HepG2 (cell line): ENCODE data around the gene ERFL. TPM values are rescaled to one million over a fixed set of nuclear protein-coding genes. Genes with fewer than 3 reads are reported as not detected.
A peak's percentile ranks its signal among the peaks of the same experiment; 100 is the strongest.

ENCODE experiments used
- ATF2 ChIP-seq: sonication (generic); formaldehyde crosslinking; IDR thresholded peaks from 2 replicates; pipeline ENCODE4 v1.4.0; 2020; ENCODE audit warnings: missing genetic modification reagents
- ATF3 ChIP-seq: sonication (generic); formaldehyde crosslinking; IDR thresholded peaks from 2 replicates; pipeline ENCODE4 v1.4.0; 2020; ENCODE audit warnings: missing genetic modification reagents
- CBX1 ChIP-seq: IDR thresholded peaks from one replicate; pipeline ENCODE4 v1.6.1; 2016; ENCODE audit warnings: antibody characterized with exemption, low read depth
- DPF2 ChIP-seq: sonication (generic); formaldehyde crosslinking; IDR thresholded peaks from 2 replicates; pipeline ENCODE4 v1.4.0; 2020; ENCODE audit warnings: mild to moderate bottlenecking, low read depth, missing genetic modification reagents, borderline replicate concordance
- IRF2 ChIP-seq: IDR thresholded peaks from 2 replicates; pipeline ENCODE4 v1.6.1; 2018; ENCODE audit warnings: missing genetic modification reagents, missing compliant biosample characterization
- KDM1A ChIP-seq: IDR thresholded peaks from 2 replicates; pipeline ENCODE4 v1.6.1; 2016; ENCODE audit warnings: missing compliant biosample characterization
- MAFK ChIP-seq, 2 experiments: IDR thresholded peaks in 1 of 2; conservative IDR thresholded peaks in 1 of 2; 2 replicates each; pipeline ENCODE4 v1.6.1; 2011; ENCODE audit warnings: improper control_type of control experiment in 2 of 2, low read length in 2 of 2
- MLLT10 ChIP-seq: sonication (generic); formaldehyde crosslinking; IDR thresholded peaks from 2 replicates; pipeline ENCODE4 v1.4.0; 2020; ENCODE audit warnings: missing genetic modification reagents
- MZF1 ChIP-seq: sonication (generic); formaldehyde crosslinking; IDR thresholded peaks from 2 replicates; pipeline ENCODE4 v1.8.1; 2023; ENCODE audit warnings: mild to moderate bottlenecking, missing genetic modification reagents, borderline replicate concordance
- PCBP1 ChIP-seq: fragments of 200-400 bp; formaldehyde crosslinking; IDR thresholded peaks from 2 replicates; pipeline ENCODE4 v1.6.1; 2017; ENCODE audit warnings: mild to moderate bottlenecking, low read depth, low read length, borderline replicate concordance
- PITX1 ChIP-seq: sonication (generic); formaldehyde crosslinking; IDR thresholded peaks from 2 replicates; pipeline ENCODE4 v1.5.1; 2020; ENCODE audit warnings: mild to moderate bottlenecking, missing genetic modification reagents
- RFXANK ChIP-seq: IDR thresholded peaks from 2 replicates; pipeline ENCODE4 v1.6.1; 2016
- RXRB ChIP-seq: IDR thresholded peaks from 2 replicates; pipeline ENCODE4 v1.6.1; 2016; ENCODE audit warnings: borderline replicate concordance, missing genetic modification reagents, missing compliant biosample characterization
- SP5 ChIP-seq: IDR thresholded peaks from 2 replicates; pipeline ENCODE4 v1.6.1; 2016; ENCODE audit warnings: low read depth, borderline replicate concordance
- TAF1 ChIP-seq: sonication (generic); formaldehyde crosslinking; IDR thresholded peaks from 2 replicates; pipeline ENCODE4 v1.4.0; 2020; ENCODE audit warnings: missing genetic modification reagents
- TARDBP ChIP-seq: sonication (generic); formaldehyde crosslinking; IDR thresholded peaks from 2 replicates; pipeline ENCODE4 v1.8.0; 2022; ENCODE audit warnings: mild to moderate bottlenecking, missing genetic modification reagents
- TRIM24 ChIP-seq: sonication (generic); formaldehyde crosslinking; IDR thresholded peaks from 2 replicates; pipeline ENCODE4 v1.8.0; 2022; ENCODE audit warnings: mild to moderate bottlenecking, missing genetic modification reagents
- ZNF230 ChIP-seq: sonication (generic); formaldehyde crosslinking; IDR thresholded peaks from 2 replicates; pipeline ENCODE4 v1.4.0; 2020; ENCODE audit warnings: mild to moderate bottlenecking, missing genetic modification reagents
- ZNF766 ChIP-seq: sonication (generic); formaldehyde crosslinking; IDR thresholded peaks from 2 replicates; pipeline ENCODE4 v1.5.0; 2020; ENCODE audit warnings: missing genetic modification reagents, borderline replicate concordance
- ZSCAN29 ChIP-seq: sonication (generic); formaldehyde crosslinking; conservative IDR thresholded peaks from 2 replicates; pipeline ENCODE4 v1.4.0; 2020; ENCODE audit warnings: mild to moderate bottlenecking, missing genetic modification reagents
- polyA plus RNA-seq, 8 experiments: library from polyadenylated mRNA; depleted of rRNA in 3 of 8; stranded (reverse) in 7 of 8; unstranded in 1 of 8; fragments of >200 nt; fragmentation: Illumina TruSeq in 4 of 8; extraction: Trizol in 4 of 8; gene quantifications; 2 replicates each; pipeline versions ENCODE4 v1.2.1 to v1.2.3, GENCODE V29; 2011 to 2016; ENCODE audit warnings: low read depth in 4 of 8, missing spikeins in 1 of 8, mixed read lengths in 1 of 8; ENCODE audit not compliant: insufficient read depth in 1 of 8
- total RNA-seq, 5 experiments: library from RNA; depleted of rRNA; stranded (reverse); fragments of >200 nt; fragmentation: Illumina TruSeq; extraction: Trizol; gene quantifications; 2 replicates each; pipeline ENCODE4 v1.2.3, GENCODE V29; 2016; ENCODE audit warnings: low read depth in 1 of 5
- TF ChIP-seq, protein P1 (sequence below): sonication (generic); formaldehyde crosslinking; IDR thresholded peaks from 2 replicates; pipeline ENCODE4 v1.4.0; 2020; ENCODE audit warnings: missing genetic modification reagents, borderline replicate concordance
- TF ChIP-seq, protein P2 (sequence below): sonication (generic); formaldehyde crosslinking; conservative IDR thresholded peaks from 2 replicates; pipeline ENCODE4 v1.4.0; 2020; ENCODE audit warnings: mild to moderate bottlenecking, missing genetic modification reagents, moderate library complexity
- TF ChIP-seq, protein P3 (sequence below): sonication (generic); formaldehyde crosslinking; IDR thresholded peaks from 2 replicates; pipeline ENCODE4 v1.5.0; 2020; ENCODE audit warnings: missing genetic modification reagents

ERFL gene
- total and polyA plus RNA-seq, 2 of the 13 experiments (the other 11 are each of a cell fraction or from before 2014, with no cell fraction given): not detected

GRCh38 chr19:41958367-41959055, 30.3 kb upstream of the ERFL start (continued):
- TF ChIP-seq, protein P1, sequence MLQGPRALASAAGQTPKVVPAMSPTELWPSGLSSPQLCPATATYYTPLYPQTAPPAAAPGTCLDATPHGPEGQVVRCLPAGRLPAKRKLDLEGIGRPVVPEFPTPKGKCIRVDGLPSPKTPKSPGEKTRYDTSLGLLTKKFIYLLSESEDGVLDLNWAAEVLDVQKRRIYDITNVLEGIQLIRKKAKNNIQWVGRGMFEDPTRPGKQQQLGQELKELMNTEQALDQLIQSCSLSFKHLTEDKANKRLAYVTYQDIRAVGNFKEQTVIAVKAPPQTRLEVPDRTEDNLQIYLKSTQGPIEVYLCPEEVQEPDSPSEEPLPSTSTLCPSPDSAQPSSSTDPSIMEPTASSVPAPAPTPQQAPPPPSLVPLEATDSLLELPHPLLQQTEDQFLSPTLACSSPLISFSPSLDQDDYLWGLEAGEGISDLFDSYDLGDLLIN (CRISPR knock-in tag): no peak
- no peak for TF ChIP-seq ZNF766 (CRISPR knock-in tag)
- no peak for TF ChIP-seq MLLT10 (CRISPR knock-in tag)
- TF ChIP-seq DPF2: no peak
- TF ChIP-seq CBX1: no peak
- no peak for TF ChIP-seq ATF3 (CRISPR knock-in tag)
- no peak for TF ChIP-seq ATF2 (CRISPR knock-in tag)
- TF ChIP-seq SP5 (CRISPR knock-in tag): no peak
- TF ChIP-seq RFXANK (CRISPR knock-in tag): no peak
- TF ChIP-seq, protein P2, sequence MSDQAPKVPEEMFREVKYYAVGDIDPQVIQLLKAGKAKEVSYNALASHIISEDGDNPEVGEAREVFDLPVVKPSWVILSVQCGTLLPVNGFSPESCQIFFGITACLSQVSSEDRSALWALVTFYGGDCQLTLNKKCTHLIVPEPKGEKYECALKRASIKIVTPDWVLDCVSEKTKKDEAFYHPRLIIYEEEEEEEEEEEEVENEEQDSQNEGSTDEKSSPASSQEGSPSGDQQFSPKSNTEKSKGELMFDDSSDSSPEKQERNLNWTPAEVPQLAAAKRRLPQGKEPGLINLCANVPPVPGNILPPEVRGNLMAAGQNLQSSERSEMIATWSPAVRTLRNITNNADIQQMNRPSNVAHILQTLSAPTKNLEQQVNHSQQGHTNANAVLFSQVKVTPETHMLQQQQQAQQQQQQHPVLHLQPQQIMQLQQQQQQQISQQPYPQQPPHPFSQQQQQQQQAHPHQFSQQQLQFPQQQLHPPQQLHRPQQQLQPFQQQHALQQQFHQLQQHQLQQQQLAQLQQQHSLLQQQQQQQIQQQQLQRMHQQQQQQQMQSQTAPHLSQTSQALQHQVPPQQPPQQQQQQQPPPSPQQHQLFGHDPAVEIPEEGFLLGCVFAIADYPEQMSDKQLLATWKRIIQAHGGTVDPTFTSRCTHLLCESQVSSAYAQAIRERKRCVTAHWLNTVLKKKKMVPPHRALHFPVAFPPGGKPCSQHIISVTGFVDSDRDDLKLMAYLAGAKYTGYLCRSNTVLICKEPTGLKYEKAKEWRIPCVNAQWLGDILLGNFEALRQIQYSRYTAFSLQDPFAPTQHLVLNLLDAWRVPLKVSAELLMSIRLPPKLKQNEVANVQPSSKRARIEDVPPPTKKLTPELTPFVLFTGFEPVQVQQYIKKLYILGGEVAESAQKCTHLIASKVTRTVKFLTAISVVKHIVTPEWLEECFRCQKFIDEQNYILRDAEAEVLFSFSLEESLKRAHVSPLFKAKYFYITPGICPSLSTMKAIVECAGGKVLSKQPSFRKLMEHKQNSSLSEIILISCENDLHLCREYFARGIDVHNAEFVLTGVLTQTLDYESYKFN: no peak
- TF ChIP-seq, protein P3, sequence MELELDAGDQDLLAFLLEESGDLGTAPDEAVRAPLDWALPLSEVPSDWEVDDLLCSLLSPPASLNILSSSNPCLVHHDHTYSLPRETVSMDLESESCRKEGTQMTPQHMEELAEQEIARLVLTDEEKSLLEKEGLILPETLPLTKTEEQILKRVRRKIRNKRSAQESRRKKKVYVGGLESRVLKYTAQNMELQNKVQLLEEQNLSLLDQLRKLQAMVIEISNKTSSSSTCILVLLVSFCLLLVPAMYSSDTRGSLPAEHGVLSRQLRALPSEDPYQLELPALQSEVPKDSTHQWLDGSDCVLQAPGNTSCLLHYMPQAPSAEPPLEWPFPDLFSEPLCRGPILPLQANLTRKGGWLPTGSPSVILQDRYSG (CRISPR knock-in tag): no peak
- TF ChIP-seq TAF1 (CRISPR knock-in tag): peak; percentile 60
- TF ChIP-seq PCBP1: no peak
- TF ChIP-seq MZF1 (CRISPR knock-in tag): no peak
- no peak for TF ChIP-seq MAFK (conservative IDR thresholded peaks at IDR 0.05 in 1 of 2, IDR thresholded peaks at IDR 0.05 in 1 of 2; ENCODE audit: low read length in 2 of 2)
- no peak for TF ChIP-seq KDM1A
- no peak for TF ChIP-seq TARDBP (CRISPR knock-in tag)
- TF ChIP-seq ZSCAN29 (CRISPR knock-in tag): no peak
- TF ChIP-seq PITX1 (CRISPR knock-in tag): no peak; the same call in 1 of the 2 replicates
- 0 out of 2 replicates have a peak, but pooled peaks have one; percentile 24 for TF ChIP-seq RXRB (CRISPR knock-in tag)
- TF ChIP-seq TRIM24: no peak
- TF ChIP-seq ZNF230 (CRISPR knock-in tag): no peak
- no peak for TF ChIP-seq IRF2 (CRISPR knock-in tag)
